CD4-positive, alpha-beta T cell treated with Interleukin-2 at 100 ng/mL for 4 hours (primary cell): ENCODE data around the gene TMEM200A.

Source experiments
- DNase-seq: peaks from one replicate; pipeline ENCODE4 v3.0.0-alpha.2; 2020; ENCODE audit warnings: low spot score

Gene TMEM200A

GRCh38 chr6:130377915-130378314 lies 12.1 kb downstream of the TMEM200A start:
- DNase-seq = no peak

GRCh38 chr6:130379223-130379622 lies 13.4 kb downstream of the TMEM200A start:
- DNase-seq = no peak

GRCh38 chr6:130381012-130381411 lies 15.2 kb downstream of the TMEM200A start:
- DNase-seq = no peak

- peak; percentile 60 for DNase-seq
Measured at GRCh38 chr6:130381459-130382380, 15.9 kb downstream of the TMEM200A start.

- DNase-seq = no peak
Measured at GRCh38 chr6:130382872-130383490, 17.2 kb downstream of the TMEM200A start.

GRCh38 chr6:130385064-130385695 lies 19.4 kb downstream of the TMEM200A start:
- no peak for DNase-seq

GRCh38 chr6:130389142-130389541 lies 23.3 kb downstream of the TMEM200A start:
- DNase-seq = no peak

- DNase-seq = no peak
Measured at GRCh38 chr6:130390890-130391289, 25.1 kb downstream of the TMEM200A start.

GRCh38 chr6:130393306-130393705 lies 27.5 kb downstream of the TMEM200A start:
- DNase-seq = no peak

- no peak for DNase-seq
Measured at GRCh38 chr6:130394246-130394645, 28.4 kb downstream of the TMEM200A start.

GRCh38 chr6:130395164-130395563 lies 29.3 kb downstream of the TMEM200A start:
- DNase-seq = no peak

GRCh38 chr6:130396722-130397121 lies 30.9 kb downstream of the TMEM200A start:
- DNase-seq = peak; percentile 8

- DNase-seq = no peak
Measured at GRCh38 chr6:130405549-130405948, 39.7 kb downstream of the TMEM200A start.

GRCh38 chr6:130407032-130407431 lies 41.2 kb downstream of the TMEM200A start:
- DNase-seq = no peak

- DNase-seq = no peak
Measured at GRCh38 chr6:130409418-130410100, 43.7 kb downstream of the TMEM200A start.

GRCh38 chr6:130411481-130411880 lies 45.7 kb downstream of the TMEM200A start:
- DNase-seq = no peak

GRCh38 chr6:130412556-130413290 lies 46.9 kb downstream of the TMEM200A start:
- no peak for DNase-seq

GRCh38 chr6:130417951-130418350 lies 52.1 kb downstream of the TMEM200A start:
- DNase-seq = no peak

GRCh38 chr6:130420911-130421310 lies 55.1 kb downstream of the TMEM200A start:
- no peak for DNase-seq

- DNase-seq = no peak
Measured at GRCh38 chr6:130421585-130421984, 55.8 kb downstream of the TMEM200A start.

GRCh38 chr6:130423044-130423443 lies 57.2 kb downstream of the TMEM200A start:
- DNase-seq = no peak

GRCh38 chr6:130424710-130425109 lies 58.9 kb downstream of the TMEM200A start:
- DNase-seq = no peak
